ENCODE data around the gene MRPL51. TPM values are rescaled to one million over a fixed set of nuclear protein-coding genes. Genes with fewer than 3 reads are reported as not detected.

MRPL51 gene
- polyA plus RNA-seq, 1 donor from 2014 or later = 117 TPM

DNA sequence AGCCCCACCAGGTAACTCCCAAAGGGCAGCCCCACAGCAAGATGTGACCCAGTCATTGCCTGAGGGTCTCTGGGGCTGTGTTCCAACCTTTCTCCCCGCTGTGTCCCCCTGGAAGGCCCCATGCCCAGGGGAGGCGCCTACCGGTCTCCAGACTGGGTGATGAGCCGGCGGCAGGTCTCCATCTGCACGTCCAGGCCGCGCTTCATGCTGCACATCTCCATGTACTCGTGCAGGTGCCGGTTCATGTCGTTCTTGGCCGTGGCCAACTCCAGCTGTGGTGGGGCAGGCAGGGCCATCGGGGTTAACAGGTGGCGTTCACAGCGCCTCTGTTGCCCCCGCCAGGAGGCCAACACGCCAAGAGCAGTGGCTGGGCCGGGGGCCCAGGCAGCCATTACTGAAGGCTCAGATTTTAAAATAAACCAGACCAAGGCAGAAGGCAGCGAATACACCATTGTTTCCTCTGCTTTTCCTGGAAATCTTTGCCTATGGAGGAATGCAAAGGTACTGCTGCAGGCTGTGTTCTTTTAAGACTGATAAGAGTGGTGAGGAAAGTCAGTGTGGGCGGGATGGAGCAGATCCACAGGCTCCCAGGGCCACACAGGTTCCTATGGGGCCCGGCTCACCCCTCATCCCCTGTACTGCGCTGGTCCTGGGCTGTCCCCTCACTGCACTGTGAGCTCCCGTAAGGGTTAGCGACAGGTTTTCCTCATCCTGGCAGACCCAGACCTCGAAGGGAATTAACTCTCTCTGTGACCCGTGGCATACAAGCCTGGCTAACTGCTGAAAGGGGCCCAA, 48.5 kb upstream of the MRPL51 start:
- no peaks in the 10 kb centered on the region for H3F3A ChIP-seq (ENCODE audit: insufficient read depth, low read length, poor library complexity, severe bottlenecking)
- no peak overlapping the region for H3K4me2 ChIP-seq (ENCODE audit: low read length)
- no peaks in the 10 kb centered on the region for H3K9me3 ChIP-seq (ENCODE audit: low read length)
- H3K9me2 ChIP-seq (ENCODE audit: insufficient read depth, low read length) = no peaks in the 10 kb centered on the region
- no peaks in the 10 kb centered on the region for H3K27me3 ChIP-seq (ENCODE audit: insufficient read depth, low read depth, low read length)
- H3K79me2 ChIP-seq (replicated peaks; ENCODE audit: insufficient read depth, low read length) = peaks cover under 1% of the 10 kb centered on the region
- H3K4me3 ChIP-seq (ENCODE audit: low read length) = no peak overlapping the region
- no peak for TF ChIP-seq SMC3 (conservative IDR thresholded peaks at IDR 0.05; ENCODE audit: poor library complexity)
- no peak for TF ChIP-seq RAD21 (conservative IDR thresholded peaks at IDR 0.05)
- no peak for TF ChIP-seq TAF1 (IDR thresholded peaks at IDR 0.05; ENCODE audit: low read depth)
- H4K20me1 ChIP-seq (ENCODE audit: insufficient read depth) = no peaks in the 10 kb centered on the region
- no peak overlapping the region for H2AFZ ChIP-seq (ENCODE audit: low read depth, low read length)
- no peak overlapping the region for H3K27ac ChIP-seq (ENCODE audit: low read length)
- no peak overlapping the region for H3K9ac ChIP-seq (ENCODE audit: low read length)
- H3K36me3 ChIP-seq (ENCODE audit: insufficient read depth, low read length) = peaks cover 7% of the 10 kb centered on the region

DNA sequence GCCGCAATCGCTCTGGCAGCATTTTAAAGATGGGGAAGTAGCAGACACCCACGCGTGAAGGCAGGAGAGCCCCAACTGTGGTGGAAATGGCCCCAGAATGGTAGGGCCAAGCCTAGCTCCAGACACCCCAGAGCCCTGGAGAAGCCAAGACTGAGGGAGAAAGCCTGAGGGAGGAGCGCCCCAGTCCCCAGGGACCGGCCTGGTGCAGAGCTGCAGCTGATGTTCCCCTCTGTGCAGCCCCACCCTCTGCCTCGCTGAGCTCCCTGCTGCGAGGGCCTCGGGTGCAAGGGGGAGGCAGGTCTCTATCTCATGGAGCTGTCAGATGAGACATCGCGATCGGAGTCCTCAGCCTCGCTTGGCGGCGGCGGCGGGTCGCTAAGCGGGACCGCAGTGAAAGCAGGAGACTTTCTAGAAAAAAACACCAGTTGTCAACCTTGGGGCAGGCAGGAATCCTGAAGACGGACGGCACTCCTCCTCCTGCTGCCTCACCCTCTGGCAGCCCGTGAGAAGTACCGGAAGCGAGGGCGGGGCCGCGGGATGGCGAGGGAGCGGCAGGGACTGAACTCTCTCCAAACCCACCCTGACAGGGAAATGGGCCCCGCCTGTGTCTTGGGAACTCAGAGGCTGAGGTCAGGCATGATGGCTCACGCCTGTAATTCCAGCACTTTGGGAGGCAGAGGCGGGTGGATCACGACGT, 47.3 kb upstream of the MRPL51 start:
- Histone ChIP-seq H4K20me1 (ENCODE audit: insufficient read depth) (peaks cover 8% of the 10 kb centered on the region), H3K36me3 (ENCODE audit: insufficient read depth, low read length) (peaks cover 11% of the 10 kb centered on the region), H3K9ac (ENCODE audit: low read length) (no peak overlapping the region), H3F3A (ENCODE audit: insufficient read depth, low read length, poor library complexity, severe bottlenecking) (no peaks in the 10 kb centered on the region), H3K9me2 (ENCODE audit: insufficient read depth, low read length) (no peaks in the 10 kb centered on the region), H3K27me3 (ENCODE audit: insufficient read depth, low read depth, low read length) (no peaks in the 10 kb centered on the region), H3K27ac (ENCODE audit: low read length) (no peak overlapping the region), H3K4me2 (ENCODE audit: low read length) (no peak overlapping the region), H3K9me3 (ENCODE audit: low read length) (no peaks in the 10 kb centered on the region), H3K79me2 (replicated peaks; ENCODE audit: insufficient read depth, low read length) (peaks cover 13% of the 10 kb centered on the region), H2AFZ (ENCODE audit: low read depth, low read length) (no peak overlapping the region), H3K4me3 (ENCODE audit: low read length) (no peak overlapping the region)
- no peak for TF ChIP-seq EP300 (conservative IDR thresholded peaks at IDR 0.05; ENCODE audit: poor library complexity, severe bottlenecking)
- no peak for TF ChIP-seq SMC3 (conservative IDR thresholded peaks at IDR 0.05; ENCODE audit: poor library complexity)
- TF ChIP-seq, protein P1, sequence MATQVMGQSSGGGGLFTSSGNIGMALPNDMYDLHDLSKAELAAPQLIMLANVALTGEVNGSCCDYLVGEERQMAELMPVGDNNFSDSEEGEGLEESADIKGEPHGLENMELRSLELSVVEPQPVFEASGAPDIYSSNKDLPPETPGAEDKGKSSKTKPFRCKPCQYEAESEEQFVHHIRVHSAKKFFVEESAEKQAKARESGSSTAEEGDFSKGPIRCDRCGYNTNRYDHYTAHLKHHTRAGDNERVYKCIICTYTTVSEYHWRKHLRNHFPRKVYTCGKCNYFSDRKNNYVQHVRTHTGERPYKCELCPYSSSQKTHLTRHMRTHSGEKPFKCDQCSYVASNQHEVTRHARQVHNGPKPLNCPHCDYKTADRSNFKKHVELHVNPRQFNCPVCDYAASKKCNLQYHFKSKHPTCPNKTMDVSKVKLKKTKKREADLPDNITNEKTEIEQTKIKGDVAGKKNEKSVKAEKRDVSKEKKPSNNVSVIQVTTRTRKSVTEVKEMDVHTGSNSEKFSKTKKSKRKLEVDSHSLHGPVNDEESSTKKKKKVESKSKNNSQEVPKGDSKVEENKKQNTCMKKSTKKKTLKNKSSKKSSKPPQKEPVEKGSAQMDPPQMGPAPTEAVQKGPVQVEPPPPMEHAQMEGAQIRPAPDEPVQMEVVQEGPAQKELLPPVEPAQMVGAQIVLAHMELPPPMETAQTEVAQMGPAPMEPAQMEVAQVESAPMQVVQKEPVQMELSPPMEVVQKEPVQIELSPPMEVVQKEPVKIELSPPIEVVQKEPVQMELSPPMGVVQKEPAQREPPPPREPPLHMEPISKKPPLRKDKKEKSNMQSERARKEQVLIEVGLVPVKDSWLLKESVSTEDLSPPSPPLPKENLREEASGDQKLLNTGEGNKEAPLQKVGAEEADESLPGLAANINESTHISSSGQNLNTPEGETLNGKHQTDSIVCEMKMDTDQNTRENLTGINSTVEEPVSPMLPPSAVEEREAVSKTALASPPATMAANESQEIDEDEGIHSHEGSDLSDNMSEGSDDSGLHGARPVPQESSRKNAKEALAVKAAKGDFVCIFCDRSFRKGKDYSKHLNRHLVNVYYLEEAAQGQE (IDR thresholded peaks at IDR 0.05; ENCODE audit: borderline replicate concordance) = no peak
- TF ChIP-seq, protein P2, sequence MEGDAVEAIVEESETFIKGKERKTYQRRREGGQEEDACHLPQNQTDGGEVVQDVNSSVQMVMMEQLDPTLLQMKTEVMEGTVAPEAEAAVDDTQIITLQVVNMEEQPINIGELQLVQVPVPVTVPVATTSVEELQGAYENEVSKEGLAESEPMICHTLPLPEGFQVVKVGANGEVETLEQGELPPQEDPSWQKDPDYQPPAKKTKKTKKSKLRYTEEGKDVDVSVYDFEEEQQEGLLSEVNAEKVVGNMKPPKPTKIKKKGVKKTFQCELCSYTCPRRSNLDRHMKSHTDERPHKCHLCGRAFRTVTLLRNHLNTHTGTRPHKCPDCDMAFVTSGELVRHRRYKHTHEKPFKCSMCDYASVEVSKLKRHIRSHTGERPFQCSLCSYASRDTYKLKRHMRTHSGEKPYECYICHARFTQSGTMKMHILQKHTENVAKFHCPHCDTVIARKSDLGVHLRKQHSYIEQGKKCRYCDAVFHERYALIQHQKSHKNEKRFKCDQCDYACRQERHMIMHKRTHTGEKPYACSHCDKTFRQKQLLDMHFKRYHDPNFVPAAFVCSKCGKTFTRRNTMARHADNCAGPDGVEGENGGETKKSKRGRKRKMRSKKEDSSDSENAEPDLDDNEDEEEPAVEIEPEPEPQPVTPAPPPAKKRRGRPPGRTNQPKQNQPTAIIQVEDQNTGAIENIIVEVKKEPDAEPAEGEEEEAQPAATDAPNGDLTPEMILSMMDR (IDR thresholded peaks at IDR 0.05; ENCODE audit: poor library complexity, severe bottlenecking) = no peak
- no peak for TF ChIP-seq MXI1 (conservative IDR thresholded peaks at IDR 0.05; ENCODE audit: poor library complexity, severe bottlenecking)
- TF ChIP-seq TAF1 (IDR thresholded peaks at IDR 0.05; ENCODE audit: low read depth) = no peak
- TF ChIP-seq EZH2 (IDR thresholded peaks at IDR 0.05; ENCODE audit: borderline replicate concordance, insufficient read depth, low read length, poor library complexity, severe bottlenecking) = no peak
- TF ChIP-seq RAD21 (conservative IDR thresholded peaks at IDR 0.05) = no peak
- no peak for TF ChIP-seq POLR2AphosphoS5 (IDR thresholded peaks at IDR 0.05)

Measured in neural cell (in vitro differentiated cells).